DOHH2 (cell line): ENCODE measurements around the gene RENBP.

Source experiments
- H3F3A ChIP-seq: fragments of 200-600 bp; sonication (generic), shearing (Covaris generic); 2 replicates; pipeline ENCODE4 v1.6.0; 2016; ENCODE audit warnings: antibody characterized with exemption, mild to moderate bottlenecking; ENCODE audit not compliant: control insufficient read depth, insufficient read depth
- H3K27ac ChIP-seq: fragments of 200-600 bp; sonication (generic); 2 replicates; pipeline ENCODE4 v1.5.1; 2014; ENCODE audit warnings: low read depth, mild to moderate bottlenecking, low read length, moderate library complexity
- H3K27me3 ChIP-seq: fragments of 200-600 bp; sonication (generic); 2 replicates; pipeline ENCODE4 v1.6.1; 2014; ENCODE audit warnings: mild to moderate bottlenecking, low read length, mixed read lengths; ENCODE audit not compliant: control insufficient read depth
- H3K36me3 ChIP-seq: fragments of 200-600 bp; sonication (generic); 2 replicates; pipeline ENCODE4 v1.6.1; 2014; ENCODE audit warnings: mild to moderate bottlenecking, low read length, moderate library complexity, mixed read lengths; ENCODE audit not compliant: control insufficient read depth
- H3K4me1 ChIP-seq: fragments of 200-600 bp; sonication (generic); 2 replicates; pipeline ENCODE4 v1.6.1; 2014; ENCODE audit warnings: mild to moderate bottlenecking, low read length, mixed read lengths; ENCODE audit not compliant: control insufficient read depth
- H3K4me2 ChIP-seq: fragments of 200-600 bp; sonication (generic); 2 replicates; pipeline ENCODE4 v1.6.0; 2014; ENCODE audit warnings: mild to moderate bottlenecking, low read length, moderate library complexity
- H3K4me3 ChIP-seq: fragments of 200-600 bp; sonication (generic); 2 replicates; pipeline ENCODE4 v1.5.1; 2014; ENCODE audit warnings: mild to moderate bottlenecking, low read length, mixed read lengths
- H3K79me2 ChIP-seq: fragments of 200-600 bp; sonication (generic); 2 replicates; pipeline ENCODE4 v1.6.1; 2014; ENCODE audit warnings: mild to moderate bottlenecking, low read length, mixed read lengths; ENCODE audit not compliant: control insufficient read depth
- H3K9me2 ChIP-seq: fragments of 200-600 bp; sonication (generic); replicated peaks from 2 replicates; pipeline ENCODE4 v1.6.1; 2014; ENCODE audit warnings: mild to moderate bottlenecking, low read length, mixed read lengths; ENCODE audit not compliant: control insufficient read depth
- H3K9me3 ChIP-seq: fragments of 200-600 bp; sonication (generic); 2 replicates; pipeline ENCODE4 v1.6.1; 2014; ENCODE audit warnings: antibody characterized with exemption, low read length, mixed read lengths; ENCODE audit not compliant: control insufficient read depth, insufficient read depth
- H4K20me1 ChIP-seq: fragments of 200-600 bp; sonication (generic); 2 replicates; pipeline ENCODE4 v1.6.0; 2014; ENCODE audit warnings: low read depth, mild to moderate bottlenecking, antibody characterized with exemption, low read length, moderate library complexity; ENCODE audit not compliant: control insufficient read depth, insufficient read depth
- EZH2phosphoT487 ChIP-seq: fragments of 200-600 bp; sonication (generic); IDR thresholded peaks from 2 replicates; pipeline ENCODE4 v1.6.1; 2017; ENCODE audit warnings: borderline replicate concordance, mild to moderate bottlenecking, antibody characterized with exemption, low read length, moderate library complexity, mixed read lengths
- TF ChIP-seq, protein P1 (sequence below): fragments of 200-600 bp; sonication (generic); IDR thresholded peaks from one replicate; pipeline ENCODE4 v1.5.1; 2014; ENCODE audit warnings: antibody characterized with exemption, mild to moderate bottlenecking, low read depth, low read length; ENCODE audit not compliant: poor library complexity, severe bottlenecking

The RENBP gene

DNA sequence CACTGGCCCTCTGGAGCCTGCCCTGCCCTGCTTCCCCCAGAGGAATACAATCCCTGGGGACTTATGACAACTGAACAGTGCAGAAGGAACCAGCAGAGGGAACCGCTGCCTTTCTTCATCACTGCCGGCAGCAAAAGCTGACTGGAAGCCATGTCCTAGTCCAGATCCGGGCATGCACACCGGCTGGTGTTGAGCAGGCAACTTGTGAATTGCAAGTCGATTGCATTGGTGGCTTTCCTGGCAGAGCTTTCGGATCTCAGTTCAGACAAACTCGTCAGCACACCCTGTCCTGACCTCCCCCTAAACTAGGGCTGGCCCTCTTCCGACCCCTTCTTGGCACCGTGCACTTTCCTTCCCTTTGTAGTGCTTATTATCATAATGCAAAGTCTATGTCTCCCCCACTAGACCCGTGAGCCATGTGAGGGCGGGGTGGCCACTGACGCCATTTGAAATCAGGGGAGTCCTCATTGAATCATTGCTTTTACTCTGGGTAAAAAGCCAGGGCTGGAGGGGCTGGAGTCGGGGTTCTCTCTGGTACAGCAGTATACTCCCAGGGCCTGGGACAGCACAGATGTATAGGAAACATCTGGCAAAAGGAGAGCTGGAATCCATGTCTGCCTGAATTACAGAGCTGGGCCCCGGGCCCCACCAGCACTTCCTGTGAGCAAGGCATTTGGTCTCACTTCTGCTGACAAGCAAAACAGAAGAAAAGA lies 20.1 kb downstream of the RENBP start:
- Histone ChIP-seq H3K36me3 (peaks cover 37% of the 10 kb centered on the region), H3K27ac (peak overlapping the region; percentile 100), H3K9me2 (no peaks in the 10 kb centered on the region), H3K4me3 (peak overlapping the region; percentile 98), H3K9me3 (no peaks in the 10 kb centered on the region), H3F3A (peaks cover 9% of the 10 kb centered on the region; the same call in 1 of the 2 replicates), H4K20me1 (no peaks in the 10 kb centered on the region), H3K4me1 (peaks cover 42% of the 10 kb centered on the region), H3K27me3 (no peaks in the 10 kb centered on the region), H3K4me2 (peak overlapping the region; percentile 98), H3K79me2 (peaks cover 40% of the 10 kb centered on the region)
- TF ChIP-seq EZH2phosphoT487: no peak
- TF ChIP-seq, protein P1, sequence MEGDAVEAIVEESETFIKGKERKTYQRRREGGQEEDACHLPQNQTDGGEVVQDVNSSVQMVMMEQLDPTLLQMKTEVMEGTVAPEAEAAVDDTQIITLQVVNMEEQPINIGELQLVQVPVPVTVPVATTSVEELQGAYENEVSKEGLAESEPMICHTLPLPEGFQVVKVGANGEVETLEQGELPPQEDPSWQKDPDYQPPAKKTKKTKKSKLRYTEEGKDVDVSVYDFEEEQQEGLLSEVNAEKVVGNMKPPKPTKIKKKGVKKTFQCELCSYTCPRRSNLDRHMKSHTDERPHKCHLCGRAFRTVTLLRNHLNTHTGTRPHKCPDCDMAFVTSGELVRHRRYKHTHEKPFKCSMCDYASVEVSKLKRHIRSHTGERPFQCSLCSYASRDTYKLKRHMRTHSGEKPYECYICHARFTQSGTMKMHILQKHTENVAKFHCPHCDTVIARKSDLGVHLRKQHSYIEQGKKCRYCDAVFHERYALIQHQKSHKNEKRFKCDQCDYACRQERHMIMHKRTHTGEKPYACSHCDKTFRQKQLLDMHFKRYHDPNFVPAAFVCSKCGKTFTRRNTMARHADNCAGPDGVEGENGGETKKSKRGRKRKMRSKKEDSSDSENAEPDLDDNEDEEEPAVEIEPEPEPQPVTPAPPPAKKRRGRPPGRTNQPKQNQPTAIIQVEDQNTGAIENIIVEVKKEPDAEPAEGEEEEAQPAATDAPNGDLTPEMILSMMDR: no peak

DNA sequence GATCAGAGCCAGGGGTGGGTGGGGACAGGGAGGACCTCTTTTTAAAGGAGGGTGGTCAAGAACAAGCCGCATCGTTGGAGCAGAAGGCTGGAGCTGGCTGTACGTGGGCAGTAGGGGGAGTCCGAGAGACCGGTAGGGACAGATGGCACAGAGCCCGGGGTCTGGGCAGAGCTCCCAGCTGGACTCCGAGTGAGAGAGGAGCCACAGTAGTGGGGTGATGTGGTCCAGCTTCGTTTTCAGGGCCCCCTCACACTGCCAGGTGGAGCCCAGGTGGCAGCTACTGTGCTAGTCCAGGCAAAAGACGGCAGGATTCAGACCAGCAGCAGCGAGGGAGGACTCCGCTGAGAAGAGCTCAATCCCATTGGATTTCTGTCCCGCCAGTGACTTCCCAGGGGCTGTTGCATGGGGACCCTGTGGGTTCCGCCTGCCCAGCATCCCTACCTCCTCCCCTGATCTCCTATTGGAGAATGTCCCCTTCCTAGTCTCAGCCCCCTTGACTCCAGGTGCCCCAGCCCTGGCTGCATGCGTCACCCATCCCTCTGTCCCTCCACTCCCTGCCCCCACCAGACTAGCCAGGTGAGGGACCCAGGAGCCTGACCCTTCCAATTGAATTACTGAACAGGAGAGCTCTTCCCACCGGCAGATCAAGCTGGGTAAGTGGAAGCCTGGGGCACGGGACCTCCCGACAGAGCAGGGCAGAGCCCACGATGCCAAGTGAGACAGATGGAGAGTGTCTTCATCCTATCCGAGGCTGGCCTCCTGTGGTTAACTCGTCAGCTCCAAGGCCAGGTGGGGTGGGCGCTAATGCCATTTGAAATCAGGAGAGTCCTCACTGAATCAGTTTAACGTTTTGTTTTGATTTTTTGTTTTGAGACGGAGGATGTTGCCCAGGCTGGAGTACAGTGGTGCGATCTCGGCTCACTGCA lies 21.2 kb downstream of the RENBP start:
- peaks cover 36% of the 10 kb centered on the region for H3K4me1 ChIP-seq
- H3K9me3 ChIP-seq: no peaks in the 10 kb centered on the region
- peaks cover 7% of the 10 kb centered on the region; the same call in 1 of the 2 replicates for H3F3A ChIP-seq
- H4K20me1 ChIP-seq: no peaks in the 10 kb centered on the region
- peaks cover 40% of the 10 kb centered on the region for H3K79me2 ChIP-seq
- no peak overlapping the region for H3K4me3 ChIP-seq
- TF ChIP-seq EZH2phosphoT487: no peak
- TF ChIP-seq, protein P1: peak; percentile 15
- H3K27ac ChIP-seq: no peak overlapping the region
- H3K27me3 ChIP-seq: no peaks in the 10 kb centered on the region
- peaks cover 44% of the 10 kb centered on the region for H3K36me3 ChIP-seq
- H3K9me2 ChIP-seq: no peaks in the 10 kb centered on the region
- H3K4me2 ChIP-seq: peak overlapping the region; percentile 26; the same call in 1 of the 2 replicates

DNA sequence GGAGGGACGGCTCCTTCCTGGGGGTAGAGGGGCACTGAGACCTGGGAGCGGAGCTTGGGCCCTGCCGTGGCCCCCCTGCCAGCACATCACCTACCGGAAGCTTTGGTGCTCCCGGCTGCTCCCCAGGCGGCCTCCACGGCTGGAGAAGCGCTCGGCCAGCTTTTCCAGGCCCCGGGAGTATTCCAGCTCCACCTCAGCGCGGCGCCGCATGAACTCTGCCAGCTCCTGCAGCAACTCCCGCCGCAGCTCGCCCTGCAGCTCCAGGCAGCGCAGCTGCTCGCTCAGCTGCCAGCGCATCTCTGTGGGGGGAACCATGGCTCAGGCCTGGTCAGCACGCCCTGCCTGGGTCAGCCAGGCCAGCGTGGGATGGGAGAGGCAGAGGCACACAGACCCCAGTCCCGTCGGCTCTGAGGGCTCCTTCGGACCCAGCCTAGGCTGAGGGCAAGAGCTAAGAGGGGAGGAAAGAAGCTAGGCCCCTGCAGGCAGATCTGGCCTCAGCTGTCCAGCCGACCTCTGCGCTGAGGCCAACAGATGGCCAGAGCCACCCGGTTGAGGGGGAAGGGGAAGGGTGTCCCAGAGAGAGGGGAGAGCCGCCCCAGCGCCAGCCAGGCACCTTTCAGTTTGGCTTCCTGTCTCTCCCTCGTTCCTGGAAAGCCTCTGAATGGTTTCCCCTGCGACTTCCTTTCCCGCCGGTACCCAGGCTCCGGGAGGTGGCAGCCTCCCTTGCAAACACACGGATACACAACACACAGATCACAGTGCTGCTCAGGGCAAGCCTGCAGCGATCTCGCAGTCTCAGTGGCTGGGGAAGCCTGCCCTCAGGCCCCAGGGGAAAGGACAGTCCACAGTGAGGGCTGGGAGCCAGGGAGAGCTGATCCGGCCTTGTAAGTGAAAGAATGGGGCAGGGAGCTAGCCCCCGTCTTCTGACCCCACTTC lies 22.7 kb downstream of the RENBP start:
- peaks cover 40% of the 10 kb centered on the region for H3K79me2 ChIP-seq
- no peak for TF ChIP-seq EZH2phosphoT487
- TF ChIP-seq, protein P1: no peak
- H3K4me3 ChIP-seq: no peak overlapping the region
- no peak overlapping the region for H3K4me2 ChIP-seq
- no peaks in the 10 kb centered on the region; the same call in 1 of the 2 replicates for H3F3A ChIP-seq
- H3K9me3 ChIP-seq: no peaks in the 10 kb centered on the region
- H3K27me3 ChIP-seq: no peaks in the 10 kb centered on the region
- H4K20me1 ChIP-seq: no peaks in the 10 kb centered on the region
- no peak overlapping the region for H3K27ac ChIP-seq
- H3K4me1 ChIP-seq: peaks cover 28% of the 10 kb centered on the region
- H3K9me2 ChIP-seq: no peaks in the 10 kb centered on the region
- peaks cover 45% of the 10 kb centered on the region for H3K36me3 ChIP-seq
